Osteocyte (in vitro differentiated cells): ENCODE measurements around the gene SLC4A8. TPM values are rescaled to one million over a fixed set of nuclear protein-coding genes. Genes with fewer than 3 reads are reported as not detected.

Experiments used
- DNase-seq: peaks from one replicate; pipeline ENCODE4 v3.0.0; 2021; ENCODE audit warnings: mixed read lengths; ENCODE audit not compliant: unreplicated experiment; ENCODE audit errors: extremely low spot score
- H3K27ac Mint-ChIP-seq: one replicate; pipeline ENCODE4 v1.8.0; 2021; ENCODE audit warnings: mild to moderate bottlenecking, mixed read lengths; ENCODE audit not compliant: unreplicated experiment
- H3K27me3 Mint-ChIP-seq: one replicate; pipeline ENCODE4 v1.8.0; 2021; ENCODE audit warnings: mixed read lengths; ENCODE audit not compliant: unreplicated experiment
- H3K36me3 Mint-ChIP-seq: one replicate; pipeline ENCODE4 v1.8.0; 2021; ENCODE audit warnings: mixed read lengths; ENCODE audit not compliant: unreplicated experiment
- H3K4me1 Mint-ChIP-seq: one replicate; pipeline ENCODE4 v1.8.0; 2021; ENCODE audit warnings: mixed read lengths; ENCODE audit not compliant: unreplicated experiment
- H3K4me3 Mint-ChIP-seq: one replicate; pipeline ENCODE4 v1.8.0; 2021; ENCODE audit warnings: mild to moderate bottlenecking, moderate library complexity, mixed read lengths; ENCODE audit not compliant: unreplicated experiment
- H3K9me3 Mint-ChIP-seq: one replicate; pipeline ENCODE4 v1.8.0; 2021; ENCODE audit warnings: mixed read lengths; ENCODE audit not compliant: unreplicated experiment
- total RNA-seq: library from RNA; stranded (reverse); gene quantifications from 2 replicates; pipeline ENCODE4 v1.2.1, GENCODE V29; 2021
- TF ChIP-seq, protein P1 (sequence below): fragments of 200-600 bp; sonication (generic); IDR thresholded peaks from 2 replicates; pipeline ENCODE4 v1.5.0; 2021; ENCODE audit warnings: antibody characterized with exemption, mild to moderate bottlenecking, moderate library complexity

The SLC4A8 gene
- total RNA-seq, 1 donor from 2014 or later: 3.6 TPM

DNA sequence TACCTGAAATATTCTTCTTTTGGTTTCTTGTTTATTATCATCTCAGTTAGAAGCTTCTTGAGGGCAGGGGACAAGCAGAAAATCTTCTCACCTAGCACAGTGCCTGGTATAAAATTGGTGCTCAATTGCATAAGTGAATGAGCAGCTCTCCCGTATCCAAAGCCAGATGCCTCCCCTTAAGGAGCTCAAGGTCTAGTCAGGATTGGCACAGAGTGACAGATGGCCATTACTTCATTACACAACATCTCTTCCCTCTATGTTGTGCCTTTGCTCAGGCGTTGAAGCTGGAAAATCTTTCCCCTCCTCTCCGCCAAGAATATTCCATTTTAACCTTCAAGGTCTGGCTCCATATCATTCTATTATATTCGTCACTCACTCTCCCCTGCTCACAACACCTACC, 3.6 kb downstream of the SLC4A8 start:
- TF ChIP-seq, protein P1, sequence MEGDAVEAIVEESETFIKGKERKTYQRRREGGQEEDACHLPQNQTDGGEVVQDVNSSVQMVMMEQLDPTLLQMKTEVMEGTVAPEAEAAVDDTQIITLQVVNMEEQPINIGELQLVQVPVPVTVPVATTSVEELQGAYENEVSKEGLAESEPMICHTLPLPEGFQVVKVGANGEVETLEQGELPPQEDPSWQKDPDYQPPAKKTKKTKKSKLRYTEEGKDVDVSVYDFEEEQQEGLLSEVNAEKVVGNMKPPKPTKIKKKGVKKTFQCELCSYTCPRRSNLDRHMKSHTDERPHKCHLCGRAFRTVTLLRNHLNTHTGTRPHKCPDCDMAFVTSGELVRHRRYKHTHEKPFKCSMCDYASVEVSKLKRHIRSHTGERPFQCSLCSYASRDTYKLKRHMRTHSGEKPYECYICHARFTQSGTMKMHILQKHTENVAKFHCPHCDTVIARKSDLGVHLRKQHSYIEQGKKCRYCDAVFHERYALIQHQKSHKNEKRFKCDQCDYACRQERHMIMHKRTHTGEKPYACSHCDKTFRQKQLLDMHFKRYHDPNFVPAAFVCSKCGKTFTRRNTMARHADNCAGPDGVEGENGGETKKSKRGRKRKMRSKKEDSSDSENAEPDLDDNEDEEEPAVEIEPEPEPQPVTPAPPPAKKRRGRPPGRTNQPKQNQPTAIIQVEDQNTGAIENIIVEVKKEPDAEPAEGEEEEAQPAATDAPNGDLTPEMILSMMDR: no peak
- Mint-ChIP-seq H3K36me3 (no peaks in the 10 kb centered on the region), H3K27ac (no peak overlapping the region), H3K4me1 (peaks cover 7% of the 10 kb centered on the region), H3K4me3 (no peak overlapping the region), H3K27me3 (no peaks in the 10 kb centered on the region), H3K9me3 (no peaks in the 10 kb centered on the region)
- no peak for DNase-seq

DNA sequence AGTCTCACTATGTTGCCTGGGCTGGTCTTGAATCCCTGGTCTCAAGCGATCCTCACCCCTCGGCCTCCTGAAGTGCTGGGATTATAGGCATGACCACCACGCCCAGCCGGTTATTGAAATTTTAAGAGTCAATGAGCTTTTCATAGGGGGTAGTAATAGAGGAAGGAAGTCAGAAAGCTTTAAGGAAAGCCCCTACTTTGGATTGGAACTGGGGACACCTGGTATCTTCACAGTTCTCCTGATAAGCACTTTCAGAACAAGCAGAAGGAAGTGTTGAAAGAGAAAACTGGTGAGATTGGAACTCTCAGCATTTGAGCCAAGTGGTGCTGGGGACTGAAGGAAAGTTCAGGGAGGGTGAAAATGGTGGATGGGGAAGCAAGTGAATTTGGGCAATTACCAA, 5.1 kb downstream of the SLC4A8 start:
- H3K27ac Mint-ChIP-seq: no peak overlapping the region
- no peaks in the 10 kb centered on the region for H3K36me3 Mint-ChIP-seq
- DNase-seq: no peak
- no peak overlapping the region for H3K4me3 Mint-ChIP-seq
- no peaks in the 10 kb centered on the region for H3K27me3 Mint-ChIP-seq
- no peaks in the 10 kb centered on the region for H3K9me3 Mint-ChIP-seq
- TF ChIP-seq, protein P1: no peak
- H3K4me1 Mint-ChIP-seq: peaks cover 14% of the 10 kb centered on the region

DNA sequence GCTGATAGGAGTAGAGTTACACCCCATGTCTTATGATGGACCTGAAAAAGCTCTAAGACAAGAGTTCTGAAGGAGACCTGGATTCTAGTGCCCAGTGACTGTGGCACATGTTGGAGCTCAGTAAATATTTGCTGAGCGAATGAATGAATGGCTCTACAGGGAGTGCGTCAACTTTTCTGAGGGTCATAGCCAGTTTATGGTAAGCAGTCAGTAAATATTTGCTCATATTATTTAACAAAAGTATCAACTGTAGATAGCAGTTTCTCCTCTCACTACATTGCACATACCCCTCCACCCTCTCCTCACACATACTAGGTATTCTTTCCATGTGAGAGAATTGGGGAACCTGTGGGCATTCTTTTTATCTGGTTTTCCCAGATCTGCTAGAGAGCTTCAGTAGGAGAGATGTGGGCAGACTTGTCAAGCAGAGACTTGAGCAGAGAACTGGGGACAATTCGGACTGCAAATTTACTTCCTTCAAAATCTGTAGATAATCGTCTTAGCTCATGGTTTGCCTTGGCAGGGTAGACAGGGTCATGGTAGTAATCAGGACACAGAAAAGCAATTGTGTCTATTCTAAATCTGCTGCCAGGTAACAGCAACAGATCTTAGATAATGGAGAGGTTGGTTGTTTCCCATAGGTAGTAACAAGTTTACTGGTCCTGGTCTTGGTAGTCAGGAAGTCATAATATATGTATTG, 5.7 kb downstream of the SLC4A8 start:
- Mint-ChIP-seq H3K27me3 (no peaks in the 10 kb centered on the region), H3K4me3 (no peak overlapping the region), H3K9me3 (no peaks in the 10 kb centered on the region), H3K4me1 (peaks cover 12% of the 10 kb centered on the region), H3K27ac (no peak overlapping the region), H3K36me3 (no peaks in the 10 kb centered on the region)
- TF ChIP-seq, protein P1: no peak
- DNase-seq: no peak

DNA sequence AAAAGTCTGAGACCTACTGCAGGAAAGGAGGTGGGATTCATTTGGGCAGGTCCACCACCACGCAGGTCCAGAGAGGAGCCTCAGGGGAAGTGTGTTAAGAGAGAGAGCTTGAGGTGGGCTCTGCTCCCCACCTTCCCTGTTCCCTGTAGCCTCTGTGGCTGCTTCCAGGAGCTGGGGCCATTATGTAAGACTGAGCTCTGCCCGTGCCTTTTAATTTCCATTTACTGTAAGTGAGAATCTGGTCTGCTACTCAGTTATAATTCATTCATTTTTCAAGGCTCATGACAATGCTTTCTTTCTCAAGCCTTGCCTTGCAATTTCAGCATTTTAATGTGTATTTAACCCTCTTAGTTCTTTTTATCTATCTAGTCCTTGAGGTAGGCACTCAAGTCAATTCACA, 8.3 kb downstream of the SLC4A8 start:
- H3K27ac Mint-ChIP-seq: no peak overlapping the region
- no peak overlapping the region for H3K4me3 Mint-ChIP-seq
- H3K36me3 Mint-ChIP-seq: no peaks in the 10 kb centered on the region
- TF ChIP-seq, protein P1: no peak
- H3K27me3 Mint-ChIP-seq: no peaks in the 10 kb centered on the region
- no peak for DNase-seq
- peaks cover 11% of the 10 kb centered on the region for H3K4me1 Mint-ChIP-seq
- H3K9me3 Mint-ChIP-seq: no peaks in the 10 kb centered on the region

DNA sequence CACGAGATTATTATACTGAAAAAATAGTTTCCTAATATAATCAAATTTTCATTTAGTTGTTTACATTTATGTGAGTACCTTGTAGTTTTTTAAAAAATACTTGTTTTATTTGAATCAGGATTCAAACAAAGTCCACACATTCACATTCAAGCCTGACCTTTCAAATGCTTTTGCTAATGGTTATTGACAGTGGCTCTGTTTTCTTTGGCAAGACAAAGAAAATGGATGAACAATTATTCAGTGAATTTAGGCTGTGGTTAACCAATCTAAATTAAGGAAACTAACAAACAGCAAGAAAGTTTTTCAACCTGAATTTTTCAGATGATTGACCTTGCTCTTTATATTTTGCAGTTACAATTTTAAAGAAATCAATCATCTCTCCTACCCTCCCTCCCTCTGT, 9.7 kb downstream of the SLC4A8 start:
- Mint-ChIP-seq H3K36me3 (no peaks in the 10 kb centered on the region), H3K4me3 (no peak overlapping the region), H3K27me3 (no peaks in the 10 kb centered on the region), H3K4me1 (peaks cover 11% of the 10 kb centered on the region), H3K9me3 (no peaks in the 10 kb centered on the region), H3K27ac (no peak overlapping the region)
- TF ChIP-seq, protein P1: no peak
- DNase-seq: no peak
